Measurements from ENCODE around the gene MAEA. TPM values are rescaled to one million over a fixed set of nuclear protein-coding genes. Genes with fewer than 3 reads are reported as not detected.
A peak's percentile ranks its signal among the peaks of the same experiment; 100 is the strongest.

The MAEA gene
- total and polyA plus RNA-seq, 4 donors = 20.9 to 33.9 (median 29.8) TPM

DNA sequence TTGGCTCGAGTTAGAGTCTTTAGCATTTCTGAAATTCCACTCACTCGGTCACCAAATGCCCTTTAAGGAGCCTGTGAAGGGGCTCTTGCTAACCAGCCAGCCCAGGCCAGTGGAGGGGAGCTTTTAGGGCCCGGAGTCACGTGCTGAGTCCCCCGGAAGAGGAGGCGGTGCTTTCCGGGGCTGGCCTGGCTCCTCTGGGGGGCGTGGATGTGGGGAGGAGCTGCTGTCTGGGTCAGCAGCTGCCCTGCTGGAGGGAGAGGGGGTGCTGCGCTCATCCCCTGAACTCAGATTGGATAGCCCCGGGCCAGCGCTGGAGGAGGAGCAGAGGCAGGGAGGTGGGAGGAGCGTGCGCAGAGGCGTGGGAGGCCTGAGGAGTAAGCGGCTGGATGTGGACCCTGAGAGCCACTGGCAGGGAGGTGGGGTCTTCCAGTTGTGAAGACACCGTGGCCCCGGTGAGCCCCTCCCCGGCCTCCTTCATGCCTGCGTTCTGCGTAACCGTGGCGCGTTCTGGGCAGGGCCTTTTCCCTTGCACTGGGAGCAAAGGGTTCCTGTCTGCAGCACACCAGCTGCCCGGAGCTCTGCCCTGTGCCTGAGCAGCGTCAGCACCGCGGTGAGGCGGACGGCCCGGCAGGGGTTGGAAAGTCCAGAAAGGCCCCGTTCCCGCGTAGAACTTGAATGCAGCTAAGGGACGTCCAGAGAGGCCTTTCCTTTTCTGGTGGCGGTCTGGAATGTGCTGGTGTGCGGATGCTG lies 19.7 kb downstream of the MAEA start (continued):
- TF ChIP-seq HNF4A (conservative IDR thresholded peaks at IDR 0.05) (no peak), EGR1 (IDR thresholded peaks at IDR 0.05; ENCODE audit: low read depth in 2 of 2) (peak; percentile 58 to 71), FOXA1 (IDR thresholded peaks at IDR 0.05) (no peak), GABPA (IDR thresholded peaks at IDR 0.05 in 1 of 2, conservative IDR thresholded peaks at IDR 0.05 in 1 of 2) (peak in 1 of 2 donors; percentile 89), YY1 (IDR thresholded peaks at IDR 0.05) (no peak)

DNA sequence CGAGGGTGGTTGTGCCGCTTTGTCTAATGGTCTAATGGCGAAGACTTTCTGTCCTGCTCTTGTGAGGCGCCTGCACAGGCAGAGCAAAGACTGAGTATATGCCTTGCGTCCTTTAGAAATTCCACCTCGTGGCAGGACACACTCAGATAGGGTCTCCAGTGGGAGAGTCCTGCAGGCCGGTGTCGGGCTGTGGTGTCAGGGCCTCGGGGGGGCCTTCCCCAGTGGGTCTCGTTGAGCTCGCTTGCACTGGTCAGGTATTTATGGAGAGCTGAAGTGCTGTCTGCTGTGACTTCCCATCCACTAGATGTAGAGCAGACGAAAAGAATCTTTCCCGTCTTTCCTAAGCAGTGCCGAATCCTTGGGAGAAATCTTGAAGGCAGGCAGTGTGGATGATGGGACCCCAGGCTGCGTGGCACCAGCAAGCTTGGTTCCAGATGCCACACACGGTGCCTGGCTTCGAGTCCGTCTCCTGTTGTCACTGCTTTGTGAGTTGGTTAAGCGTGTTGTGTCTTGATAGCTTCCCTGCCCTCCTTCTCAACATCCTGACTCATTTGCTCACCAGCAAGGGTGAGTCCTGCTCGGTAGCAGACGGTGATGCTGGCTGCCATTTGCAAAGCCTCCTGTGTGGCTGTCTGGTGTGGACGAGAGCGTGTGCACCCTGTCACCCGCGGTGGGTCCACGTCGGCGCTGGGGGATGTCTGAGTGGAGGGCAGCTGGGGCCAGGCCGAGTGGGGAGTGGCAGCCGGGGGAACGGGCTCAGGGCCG lies 20.5 kb downstream of the MAEA start:
- WGBS = 84% methylated on average over 32 of the region's 32 CpGs
- no peak overlapping the region for H3K9ac ChIP-seq (ENCODE audit: low read depth in 1 of 2, low read length in 2 of 2)
- peak overlapping the region; percentile 56 to 70 for H3K27ac ChIP-seq (ENCODE audit: low read depth in 1 of 2, low read length in 2 of 2)

More for the DNA sequence above, 20.5 kb downstream of the MAEA start:
- no peak for DNase-seq (ENCODE audit: low spot score)
- H3K27me3 ChIP-seq (ENCODE audit: control insufficient read depth in 4 of 4, insufficient read depth in 4 of 4, low read length in 3 of 4) = no peaks in the 10 kb centered on the region
- peak overlapping the region in 2 of 3 donors; percentile 41 to 63 for H3K4me3 ChIP-seq (ENCODE audit: low read depth in 1 of 3, low read length in 3 of 3)
- no peaks in the 10 kb centered on the region for H3K9me3 ChIP-seq (ENCODE audit: control insufficient read depth in 4 of 4, low read length in 3 of 4)
- peaks cover 2 to 23% (median 13%) of the 10 kb centered on the region in 4 donors for H3K36me3 ChIP-seq (ENCODE audit: control insufficient read depth in 4 of 4, insufficient read depth in 3 of 4, low read depth in 1 of 4, low read length in 3 of 4)
- H3K4me1 ChIP-seq (ENCODE audit: control insufficient read depth in 4 of 4, insufficient read depth in 4 of 4, low read length in 3 of 4) = peaks cover 0 to 35% (median 20%) of the 10 kb centered on the region in 4 donors
- no peak for TF ChIP-seq RAD21 (IDR thresholded peaks at IDR 0.05)
- TF ChIP-seq CTCF (IDR thresholded peaks at IDR 0.05; ENCODE audit: low read depth, low read length, missing input control) = no peak
- no peak for TF ChIP-seq TAF1 (conservative IDR thresholded peaks at IDR 0.05)
- TF ChIP-seq JUND (IDR thresholded peaks at IDR 0.05) = no peak
- no peak for TF ChIP-seq FOXA1 (IDR thresholded peaks at IDR 0.05)
- no peak for TF ChIP-seq NR2F2 (IDR thresholded peaks at IDR 0.05)
- TF ChIP-seq HNF4A (conservative IDR thresholded peaks at IDR 0.05) = no peak
- TF ChIP-seq YY1 (IDR thresholded peaks at IDR 0.05) = no peak
- no peak for TF ChIP-seq FOXA2 (IDR thresholded peaks at IDR 0.05)
- no peak for TF ChIP-seq REST (IDR thresholded peaks at IDR 0.05)
- TF ChIP-seq, protein P1, sequence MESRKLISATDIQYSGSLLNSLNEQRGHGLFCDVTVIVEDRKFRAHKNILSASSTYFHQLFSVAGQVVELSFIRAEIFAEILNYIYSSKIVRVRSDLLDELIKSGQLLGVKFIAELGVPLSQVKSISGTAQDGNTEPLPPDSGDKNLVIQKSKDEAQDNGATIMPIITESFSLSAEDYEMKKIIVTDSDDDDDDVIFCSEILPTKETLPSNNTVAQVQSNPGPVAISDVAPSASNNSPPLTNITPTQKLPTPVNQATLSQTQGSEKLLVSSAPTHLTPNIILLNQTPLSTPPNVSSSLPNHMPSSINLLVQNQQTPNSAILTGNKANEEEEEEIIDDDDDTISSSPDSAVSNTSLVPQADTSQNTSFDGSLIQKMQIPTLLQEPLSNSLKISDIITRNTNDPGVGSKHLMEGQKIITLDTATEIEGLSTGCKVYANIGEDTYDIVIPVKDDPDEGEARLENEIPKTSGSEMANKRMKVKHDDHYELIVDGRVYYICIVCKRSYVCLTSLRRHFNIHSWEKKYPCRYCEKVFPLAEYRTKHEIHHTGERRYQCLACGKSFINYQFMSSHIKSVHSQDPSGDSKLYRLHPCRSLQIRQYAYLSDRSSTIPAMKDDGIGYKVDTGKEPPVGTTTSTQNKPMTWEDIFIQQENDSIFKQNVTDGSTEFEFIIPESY (IDR thresholded peaks at IDR 0.05) = no peak
- no peak for TF ChIP-seq SP1 (IDR thresholded peaks at IDR 0.05)
- TF ChIP-seq EGR1 (IDR thresholded peaks at IDR 0.05; ENCODE audit: low read depth in 2 of 2) = no peak
- TF ChIP-seq MAX (IDR thresholded peaks at IDR 0.05) = no peak
- TF ChIP-seq RXRA (IDR thresholded peaks at IDR 0.05) = no peak
- TF ChIP-seq HNF4G (IDR thresholded peaks at IDR 0.05) = no peak
- no peak for TF ChIP-seq ATF3 (IDR thresholded peaks at IDR 0.05)
- TF ChIP-seq GABPA (IDR thresholded peaks at IDR 0.05 in 1 of 2, conservative IDR thresholded peaks at IDR 0.05 in 1 of 2) = no peak

All from liver (tissue), 9 donors.